IPS-20b (cell line): ENCODE results near the gene CTXND1.
"Not testable (repeated sequence)": the region's sequence is repeated elsewhere in the genome, so short reads cannot be mapped to it uniquely, and the experiment has no call there.

Experiments used
- H3K27ac ChIP-seq: one replicate; pipeline ENCODE4 v1.5.1; 2013; ENCODE audit warnings: low read length
- H3K27me3 ChIP-seq: 2 replicates; pipeline ENCODE4 v1.6.1; 2013; ENCODE audit warnings: mild to moderate bottlenecking, low read length, inconsistent platforms; ENCODE audit not compliant: insufficient read depth
- H3K36me3 ChIP-seq: 2 replicates; pipeline ENCODE4 v1.6.1; 2013; ENCODE audit warnings: low read depth, mild to moderate bottlenecking, inconsistent platforms, low read length, moderate library complexity; ENCODE audit not compliant: insufficient read depth
- H3K4me1 ChIP-seq: 2 replicates; pipeline ENCODE4 v1.6.1; 2013; ENCODE audit warnings: mild to moderate bottlenecking, control low read depth, inconsistent platforms, low read length, moderate library complexity; ENCODE audit not compliant: insufficient read depth
- H3K4me3 ChIP-seq: 2 replicates; pipeline ENCODE4 v1.5.1; 2013; ENCODE audit warnings: mild to moderate bottlenecking, low read length, inconsistent platforms
- H3K9ac ChIP-seq: 2 replicates; pipeline ENCODE4 v1.6.1; 2013; ENCODE audit warnings: low read depth, mild to moderate bottlenecking, inconsistent platforms, low read length, moderate library complexity
- H3K9me3 ChIP-seq: 2 replicates; pipeline ENCODE4 v1.6.1; 2013; ENCODE audit warnings: mild to moderate bottlenecking, low read depth, low read length, inconsistent platforms; ENCODE audit not compliant: insufficient read depth

CTXND1 gene

GRCh38 chr15:80252121-80252518 is at the start of gene CTXND1:
TSS of gene CTXND1 (minus strand) at chr15:80252213. CDS start at chr15:80201949, 50,264 bp downstream.
- no peaks in the 10 kb centered on the region for H3K36me3 ChIP-seq
- H3K27me3 ChIP-seq: peaks cover 80% of the 10 kb centered on the region
- H3K4me3 ChIP-seq: peak within 1 kb of the TSS; percentile 72
- H3K27ac ChIP-seq: no peak within 1 kb of the TSS
- H3K9me3 ChIP-seq: no peaks in the 10 kb centered on the region; the same call in 1 of the 2 replicates
- H3K9ac ChIP-seq: no peak within 1 kb of the TSS
- no peaks in the 10 kb centered on the region; the same call in 1 of the 2 replicates for H3K4me1 ChIP-seq

- no peaks in the 10 kb centered on the region for H3K4me1 ChIP-seq
- no peaks in the 10 kb centered on the region; the same call in 1 of the 2 replicates for H3K27me3 ChIP-seq
- H3K4me3 ChIP-seq: no peak overlapping the region
- no peaks in the 10 kb centered on the region for H3K9me3 ChIP-seq
- H3K27ac ChIP-seq: no peak overlapping the region
- no peak overlapping the region for H3K9ac ChIP-seq
- no peaks in the 10 kb centered on the region for H3K36me3 ChIP-seq
Measured at GRCh38 chr15:80301472-80301871, 49.5 kb upstream of the CTXND1 start.

GRCh38 chr15:80295777-80296176 is 43.8 kb upstream of the CTXND1 start:
- not testable (repeated sequence) for H3K9me3 ChIP-seq, H3K36me3 ChIP-seq, H3K27me3 ChIP-seq, H3K4me1 ChIP-seq, H3K27ac ChIP-seq, H3K9ac ChIP-seq, H3K4me3 ChIP-seq

- Histone ChIP-seq H3K36me3 (no peaks in the 10 kb centered on the region), H3K4me3 (no peak overlapping the region), H3K27me3 (no peaks in the 10 kb centered on the region), H3K4me1 (no peaks in the 10 kb centered on the region), H3K27ac (no peak overlapping the region), H3K9me3 (no peaks in the 10 kb centered on the region), H3K9ac (no peak overlapping the region)
Measured at GRCh38 chr15:80292079-80292478, 40.1 kb upstream of the CTXND1 start.

- H3K4me3 ChIP-seq, H3K4me1 ChIP-seq, H3K36me3 ChIP-seq, H3K9ac ChIP-seq, H3K27me3 ChIP-seq, H3K9me3 ChIP-seq, H3K27ac ChIP-seq: not testable (repeated sequence)
Measured at GRCh38 chr15:80290891-80291290, 38.9 kb upstream of the CTXND1 start.

- Histone ChIP-seq H3K4me1 (no peaks in the 10 kb centered on the region), H3K27me3 (no peaks in the 10 kb centered on the region), H3K4me3 (no peak overlapping the region), H3K27ac (no peak overlapping the region), H3K9me3 (no peaks in the 10 kb centered on the region), H3K36me3 (no peaks in the 10 kb centered on the region), H3K9ac (no peak overlapping the region)
Measured at GRCh38 chr15:80289528-80290495, 37.8 kb upstream of the CTXND1 start.

GRCh38 chr15:80288131-80288530 is 36.1 kb upstream of the CTXND1 start:
- no peaks in the 10 kb centered on the region for H3K9me3 ChIP-seq
- no peak overlapping the region for H3K9ac ChIP-seq
- H3K27ac ChIP-seq: no peak overlapping the region
- H3K36me3 ChIP-seq: no peaks in the 10 kb centered on the region
- H3K27me3 ChIP-seq: no peaks in the 10 kb centered on the region
- no peak overlapping the region for H3K4me3 ChIP-seq
- no peaks in the 10 kb centered on the region for H3K4me1 ChIP-seq

- no peaks in the 10 kb centered on the region for H3K9me3 ChIP-seq
- no peak overlapping the region for H3K27ac ChIP-seq
- no peak overlapping the region for H3K4me3 ChIP-seq
- no peak overlapping the region for H3K9ac ChIP-seq
- H3K4me1 ChIP-seq: no peaks in the 10 kb centered on the region
- H3K36me3 ChIP-seq: no peaks in the 10 kb centered on the region
- H3K27me3 ChIP-seq: no peaks in the 10 kb centered on the region
Measured at GRCh38 chr15:80286055-80286454, 34.0 kb upstream of the CTXND1 start.

- Histone ChIP-seq H3K9me3 (no peaks in the 10 kb centered on the region), H3K4me1 (no peaks in the 10 kb centered on the region), H3K27me3 (no peaks in the 10 kb centered on the region), H3K4me3 (no peak overlapping the region), H3K9ac (no peak overlapping the region), H3K36me3 (no peaks in the 10 kb centered on the region), H3K27ac (no peak overlapping the region)
Measured at GRCh38 chr15:80285379-80285778, 33.4 kb upstream of the CTXND1 start.

- Histone ChIP-seq H3K4me3 (no peak overlapping the region), H3K9me3 (no peaks in the 10 kb centered on the region), H3K36me3 (no peaks in the 10 kb centered on the region), H3K27me3 (no peaks in the 10 kb centered on the region), H3K4me1 (no peaks in the 10 kb centered on the region), H3K27ac (no peak overlapping the region), H3K9ac (no peak overlapping the region)
Measured at GRCh38 chr15:80283531-80283930, 31.5 kb upstream of the CTXND1 start.

- no peaks in the 10 kb centered on the region for H3K9me3 ChIP-seq
- H3K9ac ChIP-seq: no peak overlapping the region
- no peak overlapping the region for H3K4me3 ChIP-seq
- no peaks in the 10 kb centered on the region for H3K27me3 ChIP-seq
- no peaks in the 10 kb centered on the region for H3K36me3 ChIP-seq
- no peaks in the 10 kb centered on the region for H3K4me1 ChIP-seq
- no peak overlapping the region for H3K27ac ChIP-seq
Measured at GRCh38 chr15:80277147-80277546, 25.1 kb upstream of the CTXND1 start.

GRCh38 chr15:80275961-80276360 is 23.9 kb upstream of the CTXND1 start:
- no peaks in the 10 kb centered on the region for H3K4me1 ChIP-seq
- no peak overlapping the region for H3K9ac ChIP-seq
- H3K27ac ChIP-seq: no peak overlapping the region
- no peak overlapping the region for H3K4me3 ChIP-seq
- H3K36me3 ChIP-seq: no peaks in the 10 kb centered on the region
- H3K9me3 ChIP-seq: no peaks in the 10 kb centered on the region
- H3K27me3 ChIP-seq: peaks cover 3% of the 10 kb centered on the region; the same call in 1 of the 2 replicates
